KG1 (cell line): ENCODE data around the gene SMIM41.

Experiments
- DNase-seq: peaks from one replicate; lab custom pipeline; 2025; lab: John Stamatoyannopoulos, UW

The SMIM41 gene

DNA sequence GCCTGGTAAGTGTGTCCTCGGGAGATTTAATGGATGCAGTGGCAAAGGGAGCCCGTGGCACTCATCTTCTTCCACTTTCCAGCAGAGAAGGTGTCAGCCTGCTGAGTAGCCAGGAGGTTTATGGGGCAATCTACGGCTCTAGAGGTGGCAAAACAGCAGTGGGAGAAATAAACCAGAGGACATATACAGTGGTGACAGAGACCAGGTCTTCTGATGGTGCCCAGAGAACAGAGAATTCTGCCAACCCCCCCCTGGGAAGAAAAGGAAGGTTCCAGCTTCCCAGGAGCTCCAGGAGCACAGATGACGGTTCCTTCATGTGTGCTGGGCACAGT lies 43.0 kb downstream of the SMIM41 start:
- DNase-seq, result no peak

DNA sequence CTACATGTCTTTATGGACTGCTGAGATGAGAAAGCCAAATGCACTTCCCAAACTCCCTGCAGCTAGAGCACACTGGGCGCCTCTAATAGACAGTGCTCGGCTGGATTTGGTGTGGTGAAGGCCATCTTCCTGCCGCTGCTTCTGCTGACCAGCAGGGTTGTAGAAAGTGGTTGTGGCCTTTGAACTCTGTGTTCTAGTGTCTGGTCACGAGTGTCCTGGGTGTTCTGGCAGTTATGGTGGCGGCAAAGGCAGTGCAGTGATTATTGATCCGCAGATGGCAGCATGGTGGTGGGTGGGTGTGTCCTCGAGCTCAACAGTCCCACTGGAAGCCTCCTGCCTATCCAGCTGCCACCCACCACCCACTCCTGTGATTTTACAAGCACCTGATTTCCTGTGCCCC lies 43.4 kb downstream of the SMIM41 start:
- no peak for DNase-seq

DNA sequence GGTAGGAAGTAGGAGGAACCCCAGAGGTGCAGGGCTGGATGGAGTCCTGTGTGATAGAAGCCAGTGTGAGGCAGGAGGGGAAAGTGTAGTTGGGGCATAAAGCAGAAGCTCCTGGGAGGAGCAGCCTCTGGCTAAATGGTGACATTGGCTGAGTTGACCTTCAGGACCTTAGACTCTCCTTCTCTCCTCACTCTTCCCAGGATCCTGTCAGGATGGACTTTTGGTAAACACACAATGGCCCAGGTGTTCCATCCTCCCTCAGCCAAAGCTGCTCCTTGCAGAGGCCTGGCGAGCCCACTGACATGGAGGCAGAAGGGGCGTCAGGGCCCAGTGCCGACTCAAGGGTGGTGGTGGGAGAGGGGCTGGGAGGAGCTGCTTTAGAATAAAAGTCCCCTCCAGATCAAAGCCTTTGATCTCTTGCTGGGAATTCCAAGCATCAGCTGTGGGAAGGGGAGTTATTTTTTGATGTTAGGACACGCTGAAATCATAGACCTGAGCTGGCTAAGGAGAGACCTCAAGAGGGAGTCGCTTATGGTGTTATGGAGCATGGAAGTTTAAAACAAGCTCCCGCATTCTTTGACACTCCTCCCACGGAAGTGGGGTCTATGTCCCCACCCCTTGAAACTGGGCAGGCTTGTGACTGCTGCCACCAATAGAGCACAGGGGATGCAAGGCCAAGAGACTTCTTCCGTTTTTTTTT lies 44.1 kb downstream of the SMIM41 start:
- DNase-seq, result no peak

DNA sequence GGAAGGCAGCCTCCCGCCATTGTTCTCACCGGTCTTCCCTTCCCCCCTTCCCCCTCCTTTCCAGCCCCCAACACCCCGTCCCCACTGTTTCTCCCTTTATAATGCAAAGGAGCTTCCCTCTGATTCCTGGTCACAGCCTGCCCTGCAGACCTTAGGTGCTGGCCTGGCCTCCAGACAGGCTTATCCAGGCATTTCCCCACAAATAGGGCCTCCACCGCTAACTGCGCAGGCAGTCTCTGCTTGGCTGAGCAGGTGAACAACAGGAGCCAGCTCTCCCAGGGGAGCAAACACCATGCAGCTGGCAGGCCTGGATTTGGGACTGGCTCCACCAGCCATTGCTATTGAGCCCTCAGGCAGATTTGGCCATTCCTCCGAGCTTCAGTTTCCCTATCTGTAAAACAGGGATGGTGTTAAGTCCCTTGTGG lies 46.0 kb downstream of the SMIM41 start:
- DNase-seq, result no peak

DNA sequence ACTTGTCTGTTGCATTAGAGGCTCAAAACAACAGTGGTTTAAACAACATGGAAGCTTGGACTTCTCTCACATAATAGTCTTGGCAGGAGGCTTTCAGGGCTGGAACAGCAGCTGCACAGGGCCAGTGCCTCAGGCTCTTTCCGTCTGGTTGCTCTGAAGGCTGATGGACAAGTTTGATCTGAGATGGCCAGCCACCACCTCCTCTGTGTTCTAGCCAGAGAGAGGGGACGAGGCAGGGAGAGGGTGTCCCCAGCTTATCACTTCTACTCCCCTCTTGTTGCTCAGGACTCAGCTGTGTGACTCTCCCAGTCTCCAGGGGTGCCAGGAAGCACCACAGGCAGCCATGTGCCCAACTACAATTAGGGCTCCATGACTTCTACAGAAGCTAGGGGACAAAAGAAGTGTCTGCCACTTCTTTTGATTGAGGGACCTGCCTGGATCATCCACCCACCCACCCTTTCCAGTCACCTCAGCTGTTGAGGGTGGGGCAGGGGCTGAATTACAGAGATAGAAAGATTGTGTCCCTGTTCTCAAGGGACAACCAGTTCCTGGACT lies 46.6 kb downstream of the SMIM41 start:
- no peak for DNase-seq

GRCh38 chr12:52126605-52127578 lies 47.4 kb downstream of the SMIM41 start:
- no peak for DNase-seq

DNA sequence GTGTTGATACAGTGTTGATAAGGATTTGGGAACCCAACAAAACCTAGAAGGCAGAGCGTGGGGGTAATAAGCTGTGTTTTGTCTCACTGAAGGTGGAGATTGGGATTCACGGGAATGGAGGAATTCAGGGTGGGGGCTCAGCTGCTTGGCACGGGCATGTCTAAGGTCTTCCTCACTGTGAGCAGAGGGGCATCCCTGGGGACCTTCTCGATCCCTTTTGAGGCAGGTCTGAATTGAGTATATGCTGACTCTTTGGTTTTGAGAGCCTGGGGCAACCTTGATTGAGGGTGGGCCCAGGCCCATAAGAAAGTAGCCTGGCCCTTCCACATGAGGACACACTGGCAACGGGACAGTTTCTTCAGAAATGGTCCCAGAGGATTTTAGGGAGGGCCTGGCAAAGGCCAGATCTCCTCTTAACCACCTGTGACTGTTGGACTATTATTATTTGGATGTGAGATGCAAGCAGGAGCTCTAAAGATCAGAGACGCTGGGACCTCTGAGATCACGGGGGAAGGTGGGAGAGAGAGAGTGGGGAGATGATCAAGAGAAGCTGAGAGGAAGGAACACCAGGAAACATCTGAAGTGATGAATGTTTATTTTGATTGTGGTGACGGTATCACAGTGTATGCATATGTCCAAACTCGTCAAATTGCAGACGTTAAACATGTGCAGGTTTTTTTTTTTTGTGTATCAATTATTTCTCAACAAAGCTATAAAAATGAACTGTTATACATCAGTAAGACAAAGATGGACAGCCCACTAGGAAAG lies 48.4 kb downstream of the SMIM41 start:
- DNase-seq, result no peak

- DNase-seq, result no peak
These were observed 51.2 kb downstream of the SMIM41 start for GRCh38 chr12:52130711-52131110.

GRCh38 chr12:52132754-52133161 lies 53.3 kb downstream of the SMIM41 start:
- DNase-seq, result no peak

DNA sequence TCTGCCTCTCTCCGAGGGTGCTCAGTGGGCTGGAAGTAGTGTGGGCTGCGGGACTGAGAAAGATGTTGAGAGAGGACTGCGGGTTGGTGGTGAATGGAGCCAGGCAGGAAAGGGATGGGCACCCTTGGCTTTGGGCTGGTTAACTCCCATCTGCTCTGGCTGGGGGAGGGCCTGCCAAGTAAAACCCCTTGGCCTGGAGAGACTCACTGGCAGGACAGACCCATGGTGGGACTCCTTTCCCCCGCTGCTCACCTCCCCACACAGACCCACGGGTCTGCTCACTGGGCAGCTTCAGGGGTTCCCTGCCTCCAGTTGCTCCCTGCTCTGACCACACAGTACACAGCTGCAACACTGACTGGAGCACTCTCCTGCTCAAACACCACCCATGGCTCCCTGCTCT lies 58.2 kb downstream of the SMIM41 start:
- no peak for DNase-seq

- DNase-seq, result no peak
These were observed 59.6 kb downstream of the SMIM41 start for GRCh38 chr12:52139147-52139546.

GRCh38 chr12:52139579-52140062 lies 60.1 kb downstream of the SMIM41 start:
- DNase-seq, result no peak

- DNase-seq, result no peak
These were observed 61.8 kb downstream of the SMIM41 start for GRCh38 chr12:52141306-52141705.

GRCh38 chr12:52141875-52142274 lies 62.4 kb downstream of the SMIM41 start:
- DNase-seq, result no peak

DNA sequence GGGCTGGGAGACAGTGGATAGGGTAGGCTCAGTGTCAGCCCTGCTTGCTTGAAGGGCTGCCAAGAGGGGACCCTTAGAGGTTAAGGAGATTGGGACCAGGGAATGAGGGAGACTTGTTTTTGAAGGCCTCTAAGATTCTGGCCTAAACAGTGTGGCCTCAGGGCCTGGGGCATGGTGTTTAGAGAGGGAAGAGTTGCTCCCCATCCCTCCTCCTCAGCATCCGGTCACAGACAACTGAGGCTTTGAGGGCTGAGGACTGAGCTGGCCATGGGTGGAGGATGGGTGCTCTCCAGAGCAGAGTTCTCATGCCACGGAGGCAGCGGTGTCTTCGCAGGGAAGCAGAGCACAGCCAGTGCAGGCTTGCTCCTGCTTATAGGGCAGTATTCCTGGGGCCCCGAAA lies 62.9 kb downstream of the SMIM41 start:
- DNase-seq, result no peak

DNA sequence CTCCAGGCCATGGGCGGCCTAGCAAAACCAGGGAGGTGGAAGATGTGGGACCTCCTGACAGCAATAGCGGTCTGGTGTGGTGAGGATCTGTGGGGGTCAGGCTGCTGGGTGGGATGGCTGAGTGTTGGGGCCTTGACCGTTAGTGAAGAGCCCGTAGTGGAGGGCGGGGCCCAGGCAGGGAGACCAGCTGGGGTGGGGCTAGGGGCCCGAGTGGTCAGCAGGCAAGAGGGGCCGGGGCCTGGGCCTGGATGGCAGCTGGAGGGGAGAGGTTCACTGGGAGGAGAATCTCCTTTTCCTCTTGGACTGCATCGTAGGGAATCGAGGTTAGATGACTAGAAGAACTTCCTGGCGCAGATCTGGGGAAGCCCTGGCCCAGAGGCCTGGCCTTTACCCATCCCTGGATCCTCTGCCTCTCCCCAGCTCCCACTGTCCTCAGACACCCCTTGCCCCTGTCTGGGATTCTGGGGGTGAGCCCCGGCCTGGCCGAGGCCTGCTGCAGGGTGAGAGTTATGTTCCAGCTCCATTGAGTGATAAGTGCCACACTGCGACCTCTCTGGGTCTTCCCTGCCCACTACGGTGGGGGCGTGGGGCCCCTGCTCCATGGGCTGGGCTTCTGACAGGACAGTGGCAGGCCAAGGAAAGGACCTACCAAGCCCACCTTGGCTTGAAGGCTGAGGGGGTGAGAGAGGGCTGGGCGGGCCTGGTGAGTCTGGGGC lies 65.2 kb downstream of the SMIM41 start:
- DNase-seq, result no peak

GRCh38 chr12:52145228-52146088 lies 66.0 kb downstream of the SMIM41 start:
- DNase-seq, result no peak

DNA sequence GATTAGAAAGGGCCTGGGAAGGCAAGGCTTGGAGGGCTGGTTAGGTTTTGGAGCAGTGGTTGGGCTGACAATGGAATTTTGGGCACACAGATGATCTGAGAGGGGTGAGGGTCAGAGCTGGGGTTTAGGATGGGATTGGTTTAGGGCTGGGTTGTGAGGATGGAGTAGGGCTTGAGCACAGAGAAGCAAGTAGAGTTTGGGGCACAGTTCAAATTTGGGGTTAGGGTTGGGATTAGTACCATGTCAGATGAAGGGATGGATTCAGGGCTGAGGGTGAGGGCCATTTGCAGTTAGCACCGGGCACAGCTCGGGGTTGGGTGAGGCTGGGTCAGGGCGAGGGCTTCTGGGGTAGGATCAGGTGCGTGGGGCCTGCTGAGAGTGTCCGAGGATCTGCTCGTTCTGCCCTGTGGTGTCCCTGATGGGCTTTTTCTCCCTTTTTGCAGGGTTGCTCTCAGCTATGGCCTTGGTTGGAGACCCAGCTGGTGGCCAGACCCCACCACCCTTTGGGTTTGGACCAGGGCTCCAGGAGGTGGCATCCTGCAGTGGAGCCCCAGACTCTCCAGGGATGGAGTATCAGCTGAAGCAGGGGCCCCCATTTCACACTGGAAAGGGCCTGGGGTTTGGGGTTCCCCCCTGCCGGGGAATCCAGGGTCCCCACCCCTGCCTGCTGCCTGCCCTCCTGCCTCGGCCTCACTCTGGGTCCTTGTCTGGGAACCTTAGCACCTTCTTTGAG lies 66.8 kb downstream of the SMIM41 start:
- no peak for DNase-seq

DNA sequence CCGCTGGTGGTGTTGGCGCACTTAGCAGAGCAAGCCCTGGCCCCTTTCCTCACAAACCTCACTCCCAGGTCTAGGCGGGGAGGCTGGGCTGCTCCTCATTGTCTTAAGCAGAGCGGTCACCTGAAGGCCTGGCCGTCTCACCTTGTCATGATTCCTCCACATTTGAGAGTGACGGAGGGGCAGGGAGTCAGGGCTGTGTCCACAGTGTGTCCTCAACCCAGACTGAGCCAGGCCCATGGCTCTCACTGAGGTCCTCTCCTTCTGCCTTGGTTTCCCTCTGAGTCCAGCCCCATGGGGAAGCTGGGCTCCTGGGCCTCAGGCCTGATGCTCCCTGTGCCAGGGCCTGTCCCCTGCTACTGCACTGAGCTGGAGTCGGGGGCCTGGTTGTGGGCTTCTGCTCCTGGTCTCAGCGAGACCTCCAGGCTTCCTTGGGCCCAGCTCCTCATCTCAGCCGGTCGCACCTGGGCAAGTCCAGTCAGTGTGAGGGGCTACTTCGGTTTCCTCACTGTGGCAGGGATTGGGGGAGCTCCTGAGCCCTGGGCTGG lies 67.4 kb downstream of the SMIM41 start:
- no peak for DNase-seq
